T-helper 1 cell treated with Interleukin-12 subunit alpha and Interleukin-12 subunit beta and Interleukin-4 antibody, amounts not matched to agents 30 μg/mL and 1 μg/mL, for 36 hours (primary cell): ENCODE data around the gene TCP11X1.
"Not testable (repeated sequence)": the region's sequence is repeated elsewhere in the genome, so short reads cannot be mapped to it uniquely, and the experiment has no call there.

Source experiments
- H3K27ac Mint-ChIP-seq: one replicate; pipeline ENCODE4 v1.8.0; 2021; ENCODE audit warnings: mild to moderate bottlenecking, mixed read lengths
- H3K27me3 Mint-ChIP-seq: one replicate; pipeline ENCODE4 v1.8.0; 2021; ENCODE audit warnings: low read depth, mixed read lengths
- H3K36me3 Mint-ChIP-seq: one replicate; pipeline ENCODE4 v1.8.0; 2021; ENCODE audit warnings: low read depth, mixed read lengths
- H3K4me1 Mint-ChIP-seq: one replicate; pipeline ENCODE4 v1.8.0; 2021; ENCODE audit warnings: low read depth, mixed read lengths
- H3K4me3 Mint-ChIP-seq: one replicate; pipeline ENCODE4 v1.8.0; 2021; ENCODE audit warnings: mild to moderate bottlenecking, moderate library complexity, mixed read lengths
- H3K9me3 Mint-ChIP-seq: one replicate; pipeline ENCODE4 v1.8.0; 2021; ENCODE audit warnings: mixed read lengths

The TCP11X1 gene

GRCh38 chrX:102214986-102215385 is at the start of gene TCP11X1:
TCP11X1 (plus strand) TSS chrX:102215301.
- H3K36me3 Mint-ChIP-seq, H3K9me3 Mint-ChIP-seq, H3K4me3 Mint-ChIP-seq, H3K27ac Mint-ChIP-seq, H3K4me1 Mint-ChIP-seq, H3K27me3 Mint-ChIP-seq: not testable (repeated sequence)

- Mint-ChIP-seq H3K4me1 (no peaks in the 10 kb centered on the region), H3K36me3 (no peaks in the 10 kb centered on the region), H3K27me3 (no peaks in the 10 kb centered on the region), H3K27ac (no peak overlapping the region), H3K9me3 (peaks cover 3% of the 10 kb centered on the region), H3K4me3 (no peak overlapping the region)
Observed at GRCh38 chrX:102185967-102186720, 29.0 kb upstream of the TCP11X1 start.

GRCh38 chrX:102207940-102208339 is 7.2 kb upstream of the TCP11X1 start:
- not testable (repeated sequence) for H3K9me3 Mint-ChIP-seq, H3K27me3 Mint-ChIP-seq, H3K36me3 Mint-ChIP-seq, H3K4me3 Mint-ChIP-seq, H3K4me1 Mint-ChIP-seq, H3K27ac Mint-ChIP-seq

GRCh38 chrX:102216497-102216896 is 1.4 kb downstream of the TCP11X1 start:
- not testable (repeated sequence) for H3K9me3 Mint-ChIP-seq, H3K4me1 Mint-ChIP-seq, H3K4me3 Mint-ChIP-seq

GRCh38 chrX:102235678-102236077 is 20.6 kb downstream of the TCP11X1 start:
- H3K36me3 Mint-ChIP-seq, H3K27me3 Mint-ChIP-seq, H3K4me1 Mint-ChIP-seq, H3K27ac Mint-ChIP-seq, H3K4me3 Mint-ChIP-seq, H3K9me3 Mint-ChIP-seq: not testable (repeated sequence)

More at GRCh38 chrX:102216497-102216896, 1.4 kb downstream of the TCP11X1 start:
- H3K27ac Mint-ChIP-seq, H3K36me3 Mint-ChIP-seq, H3K27me3 Mint-ChIP-seq: not testable (repeated sequence)

GRCh38 chrX:102240265-102240664 is 25.2 kb downstream of the TCP11X1 start:
- not testable (repeated sequence) for H3K4me1 Mint-ChIP-seq, H3K27ac Mint-ChIP-seq, H3K27me3 Mint-ChIP-seq, H3K9me3 Mint-ChIP-seq, H3K4me3 Mint-ChIP-seq, H3K36me3 Mint-ChIP-seq

GRCh38 chrX:102246893-102247292 is 31.8 kb downstream of the TCP11X1 start, which contains the start of gene NXF2:
NXF2 (plus strand) TSS chrX:102247167; CDS start chrX:102307079, 59,912 bp downstream.
- H3K36me3 Mint-ChIP-seq, H3K9me3 Mint-ChIP-seq, H3K4me1 Mint-ChIP-seq, H3K27ac Mint-ChIP-seq, H3K4me3 Mint-ChIP-seq, H3K27me3 Mint-ChIP-seq: not testable (repeated sequence)

- H3K36me3 Mint-ChIP-seq, result not testable (repeated sequence)
Observed at GRCh38 chrX:102272231-102272630, 57.1 kb downstream of the TCP11X1 start.

More at GRCh38 chrX:102272231-102272630, 57.1 kb downstream of the TCP11X1 start:
- not testable (repeated sequence) for H3K4me1 Mint-ChIP-seq, H3K27me3 Mint-ChIP-seq, H3K4me3 Mint-ChIP-seq, H3K9me3 Mint-ChIP-seq, H3K27ac Mint-ChIP-seq
